ENCODE data around the gene VWA2.

GRCh38 chr10:114256822-114257221 is 17.8 kb downstream of the VWA2 start:
- TF ChIP-seq CTCF (conservative IDR thresholded peaks at IDR 0.05; ENCODE audit: low read length) = no peak
- no peak for TF ChIP-seq EZH2phosphoT487 (IDR thresholded peaks at IDR 0.05; ENCODE audit: borderline replicate concordance)
